Ishikawa (cell line): ENCODE measurements around the gene CADM2.

Experiments used
- EGR1 ChIP-seq: IDR thresholded peaks from 2 replicates; pipeline ENCODE4 v1.6.1; 2012
- EP300 ChIP-seq: IDR thresholded peaks from 2 replicates; pipeline ENCODE4 v1.6.1; 2012; ENCODE audit warnings: borderline replicate concordance
- NFIC ChIP-seq: IDR thresholded peaks from 2 replicates; pipeline ENCODE4 v1.6.1; 2012
- RAD21 ChIP-seq: IDR thresholded peaks from 2 replicates; pipeline ENCODE4 v1.6.1; 2012; ENCODE audit warnings: low read depth
- TAF1 ChIP-seq: IDR thresholded peaks from 2 replicates; pipeline ENCODE4 v1.6.1; 2012; ENCODE audit warnings: low read depth, mild to moderate bottlenecking
- YY1 ChIP-seq: IDR thresholded peaks from 2 replicates; pipeline ENCODE4 v1.6.1; 2012; ENCODE audit warnings: low read depth

- TF ChIP-seq YY1 (no peak), TAF1 (no peak), RAD21 (no peak), NFIC (no peak), EP300 (no peak), EGR1 (no peak)
Observed at GRCh38 chr3:85288257-85288656, 329.5 kb downstream of the CADM2 start.
